Hematopoietic multipotent progenitor cell (in vitro differentiated cells): ENCODE measurements around the gene EIF2D. TPM values are rescaled to one million over a fixed set of nuclear protein-coding genes. Genes with fewer than 3 reads are reported as not detected.
A peak's percentile ranks its signal among the peaks of the same experiment; 100 is the strongest.

Experiments used
- DNase-seq, 3 donors: peaks; one replicate each; pipeline ENCODE4 v3.0.0-alpha.2; 2011 to 2015; ENCODE audit warnings: low read depth in 2 of 3, low spot score in 2 of 3
- total RNA-seq: library from RNA; depleted of rRNA; stranded (reverse); fragments of >200 nt; gene quantifications from one replicate; pipeline ENCODE4 v1.2.3, GENCODE V29; 2012

Gene EIF2D
- total RNA-seq, 1 donor = 75.4 TPM

DNA sequence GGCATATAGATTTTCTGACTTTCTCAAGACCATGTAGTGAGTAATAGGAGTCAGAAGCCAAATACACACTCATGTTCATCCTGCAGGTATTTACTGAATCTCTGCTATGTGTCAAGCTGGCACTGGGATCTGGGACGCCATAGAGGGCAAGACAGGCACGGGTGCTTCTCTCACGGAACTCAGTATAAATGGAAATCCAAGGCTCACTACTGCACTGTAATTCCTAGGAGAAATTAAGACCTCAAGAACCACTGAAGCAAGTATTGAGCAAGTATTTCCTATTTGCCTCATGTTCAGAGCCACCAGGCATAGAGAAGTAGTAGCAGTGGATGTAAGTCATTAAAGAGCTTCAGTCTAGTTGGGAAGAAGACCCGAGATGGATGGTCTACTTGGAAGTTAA, 38.9 kb downstream of the EIF2D start:
- no peak for DNase-seq

GRCh38 chr1:206572835-206573234, 39.4 kb downstream of the EIF2D start:
- DNase-seq = no peak

DNA sequence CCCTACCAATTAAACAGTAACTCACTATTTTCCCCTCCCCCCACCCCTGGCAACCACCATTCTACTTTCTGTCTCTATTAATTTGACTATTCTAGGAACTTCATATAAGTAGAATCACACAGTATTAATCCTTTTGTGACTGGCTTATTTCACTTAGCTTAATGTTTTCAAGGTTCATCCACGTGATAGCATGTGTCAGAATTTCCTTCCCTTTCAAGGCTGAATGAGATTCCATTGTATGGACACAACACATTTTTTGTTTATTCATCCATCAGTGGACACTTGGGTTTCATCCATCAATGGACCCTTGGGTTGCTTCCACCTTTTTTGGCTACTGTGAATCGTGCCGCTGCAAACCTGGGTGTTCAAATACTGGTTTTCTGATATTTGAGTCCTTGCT, 41.7 kb downstream of the EIF2D start:
- no peak for DNase-seq

DNA sequence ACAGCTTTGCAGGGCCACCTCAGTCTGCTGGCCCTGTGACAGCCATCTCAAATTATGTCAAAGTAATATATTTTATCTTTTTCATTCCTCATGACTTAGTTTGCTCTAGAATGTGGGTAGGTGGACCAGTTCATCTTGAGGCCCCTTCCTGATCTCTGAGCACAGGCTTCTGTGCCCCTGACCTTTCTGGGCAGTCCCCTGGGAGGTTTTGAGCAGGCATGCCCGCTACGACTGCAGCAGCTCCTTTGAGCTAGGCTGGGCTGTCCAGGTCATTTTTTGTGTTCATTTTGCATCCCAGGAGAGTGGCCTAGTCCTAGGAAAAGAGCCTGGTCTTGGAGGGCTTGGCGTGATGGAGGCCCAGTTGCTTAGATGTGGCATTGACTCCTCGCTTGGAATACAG, 42.7 kb downstream of the EIF2D start:
- DNase-seq = no peak

- DNase-seq = no peak
These were observed 43.4 kb downstream of the EIF2D start for GRCh38 chr1:206568779-206569352.

DNA sequence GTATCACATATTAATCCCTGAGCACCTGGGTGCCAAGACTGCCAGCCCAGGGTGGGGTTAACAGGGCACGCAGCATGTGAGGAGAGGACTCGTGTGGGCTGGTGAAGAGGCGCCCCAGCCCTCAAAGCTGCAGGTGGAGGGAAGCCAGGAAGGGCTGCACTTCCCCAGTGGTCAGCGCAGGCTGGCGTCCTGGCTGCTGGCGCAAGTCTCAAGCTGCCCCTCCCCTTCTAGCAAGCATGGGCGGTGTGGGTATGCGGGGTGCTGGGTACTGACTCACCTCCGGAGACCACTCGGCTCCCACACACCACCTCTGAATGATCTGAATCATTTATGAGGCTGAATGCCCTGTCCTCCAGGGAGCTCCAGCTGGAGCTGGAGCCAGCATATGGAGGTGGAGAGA, 44.0 kb downstream of the EIF2D start:
- DNase-seq = no peak

DNA sequence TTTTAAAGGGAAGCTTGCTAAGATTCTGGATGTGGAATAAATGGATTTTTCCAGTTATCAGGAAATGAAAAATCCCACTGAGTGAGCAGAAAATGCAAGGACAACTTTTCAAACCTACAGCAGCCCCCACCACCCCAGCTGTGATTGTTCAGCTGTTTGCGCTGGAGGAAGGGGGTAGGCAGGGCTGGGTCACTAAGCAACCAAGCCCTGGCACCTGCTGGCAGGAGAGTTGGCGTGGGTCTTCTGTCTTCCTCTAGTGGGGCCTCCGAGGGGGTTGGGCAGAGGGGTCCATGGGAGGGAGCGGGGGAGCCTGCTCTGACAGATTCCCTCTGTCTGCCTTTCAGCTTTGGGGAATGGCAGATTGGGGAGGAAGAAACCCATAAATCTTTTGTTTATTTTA, 45.3 kb downstream of the EIF2D start:
- no peak for DNase-seq

DNA sequence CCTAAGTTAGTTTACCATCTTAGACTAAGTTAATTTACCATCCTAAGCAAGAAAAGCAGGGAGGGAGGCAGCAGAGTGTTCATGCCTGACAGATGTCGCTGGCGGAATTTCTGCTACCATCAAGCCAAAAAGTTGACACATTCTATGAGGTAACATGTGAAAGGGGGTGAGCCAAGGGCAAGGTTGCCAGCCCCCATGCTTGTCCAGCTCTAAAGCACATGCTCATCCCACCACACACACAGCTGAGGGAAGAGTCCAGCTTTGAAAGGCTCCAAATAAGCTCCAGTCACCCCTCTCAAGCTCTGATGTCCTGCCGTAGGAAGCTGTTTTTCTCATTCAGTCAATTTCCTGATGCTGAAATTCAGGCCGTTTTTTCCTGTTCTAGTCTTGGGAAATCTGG, 46.3 kb downstream of the EIF2D start:
- no peak for DNase-seq

GRCh38 chr1:206563367-206564207, 48.7 kb downstream of the EIF2D start:
- DNase-seq = no peak

DNA sequence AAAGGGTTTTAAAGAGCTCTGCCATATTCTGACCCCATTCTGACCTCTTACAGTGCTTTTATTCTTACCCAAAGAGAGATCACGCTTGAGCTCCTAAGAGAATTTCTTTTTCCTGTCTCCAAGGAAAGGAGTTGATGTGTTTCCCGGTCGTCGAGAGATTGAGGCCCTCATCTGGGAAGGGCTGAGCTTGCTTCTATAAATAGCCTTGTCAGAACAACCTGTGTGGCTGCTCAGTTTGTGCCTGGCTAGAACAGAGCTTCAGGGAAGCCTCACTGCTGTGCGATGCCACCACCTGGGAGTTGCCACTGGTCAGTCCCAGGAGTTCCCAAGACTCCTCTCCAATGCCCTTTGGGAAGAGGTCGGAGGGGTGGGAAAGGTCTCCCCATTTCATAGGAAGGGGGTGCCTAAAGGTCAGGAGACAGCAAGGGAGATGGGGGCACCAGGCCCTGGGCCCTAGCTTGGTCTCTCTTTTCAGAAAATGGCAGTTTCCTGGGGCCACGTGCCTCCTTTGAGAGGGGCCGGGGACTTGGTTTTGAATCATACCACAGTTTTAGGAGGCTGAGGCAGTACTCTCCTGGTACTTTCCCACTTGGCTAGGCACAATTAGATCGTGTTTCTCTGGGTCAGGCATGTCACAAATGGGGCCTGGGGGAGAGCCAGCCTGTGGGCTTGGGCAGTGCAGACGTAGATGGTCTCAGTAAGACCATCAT, 52.1 kb downstream of the EIF2D start:
- DNase-seq = no peak

- DNase-seq = no peak
These were observed 52.6 kb downstream of the EIF2D start for GRCh38 chr1:206559672-206559995.

DNA sequence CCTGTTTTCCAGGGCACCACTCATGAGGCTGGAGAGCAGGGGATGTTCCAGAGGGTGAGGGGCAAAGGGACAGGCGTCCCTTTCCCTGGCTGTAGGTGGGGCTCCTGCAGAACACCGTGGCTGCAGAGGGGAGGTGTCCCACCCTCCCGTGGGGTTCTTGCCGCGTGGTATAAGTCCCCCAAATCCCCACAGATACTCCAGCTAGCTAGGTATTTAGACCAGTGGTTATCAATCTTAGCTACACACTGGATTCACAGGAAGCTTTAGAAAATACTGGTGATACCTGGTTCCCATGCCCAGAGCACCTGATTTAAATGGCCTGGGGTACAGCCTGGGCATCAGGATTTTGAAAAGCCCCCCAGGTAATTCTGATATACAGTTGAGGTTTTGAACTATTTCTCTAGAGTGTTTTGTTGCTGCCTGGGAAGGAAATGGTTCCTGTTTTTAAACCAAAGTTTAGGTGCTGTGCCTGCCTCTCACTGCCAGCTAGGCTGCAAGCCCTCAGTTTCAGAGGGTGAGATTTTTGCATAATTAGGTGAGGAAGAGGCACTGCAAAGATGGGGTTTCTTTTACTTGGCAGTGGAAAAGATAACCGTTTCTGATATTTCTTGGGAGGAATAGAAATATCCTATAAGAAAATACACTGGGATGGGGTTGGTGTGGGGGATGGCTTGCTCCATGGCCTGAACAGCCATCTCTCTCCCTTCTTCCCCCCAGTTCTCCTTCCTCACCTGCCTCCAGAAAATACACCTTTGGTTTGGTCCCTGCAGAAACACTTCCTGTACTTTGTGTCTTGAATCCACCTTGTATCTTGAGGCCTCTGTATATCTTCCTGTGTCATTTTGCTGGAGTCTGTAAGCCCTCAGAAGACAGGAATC, 53.2 kb downstream of the EIF2D start:
- no peak for DNase-seq

GRCh38 chr1:206557636-206558473, 54.4 kb downstream of the EIF2D start:
- DNase-seq = peak in 2 of 3 donors; percentile 58 to 69

DNA sequence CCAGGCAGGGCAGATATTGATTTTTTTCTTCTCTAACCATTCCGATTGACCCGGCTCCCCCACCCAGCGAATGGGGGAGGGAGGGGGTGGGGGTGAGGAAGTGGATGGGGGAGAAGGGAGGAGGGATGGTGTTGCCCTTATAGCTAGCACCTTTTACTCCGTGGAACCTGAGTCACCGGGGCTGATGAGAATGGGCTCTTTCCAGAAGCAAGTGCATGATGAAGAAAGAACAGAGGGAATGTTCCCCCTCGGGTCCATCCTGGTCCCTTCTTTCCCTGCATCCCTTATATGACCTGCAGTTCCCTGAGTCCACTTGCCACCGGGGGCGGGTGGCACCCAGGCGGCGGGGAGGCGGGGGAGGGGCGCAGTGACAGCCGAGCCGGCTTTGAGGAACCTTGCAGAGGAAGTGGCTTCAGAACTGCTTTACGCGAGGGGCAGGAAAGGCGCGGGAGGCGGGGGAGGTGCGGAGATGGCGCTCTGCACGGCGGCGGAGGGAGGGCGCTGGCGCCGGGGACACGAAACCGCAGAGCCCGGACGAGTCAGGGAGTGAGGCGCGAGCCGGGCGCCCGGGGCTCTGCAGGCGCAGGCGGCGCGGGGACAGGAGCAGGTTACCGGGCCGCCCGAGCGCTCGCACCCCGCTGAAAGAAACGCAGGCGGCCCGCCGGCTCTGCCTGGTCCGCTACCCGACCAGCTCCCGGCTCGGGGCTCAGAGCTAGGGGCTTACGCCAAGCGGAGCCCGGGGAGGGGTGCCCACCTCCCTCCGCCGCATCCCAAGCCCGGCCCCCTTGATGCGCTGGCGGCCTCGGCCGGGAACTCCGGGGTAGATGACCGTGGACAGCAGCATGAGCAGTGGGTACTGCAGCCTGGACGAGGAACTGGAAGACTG, 55.3 kb downstream of the EIF2D start:
- DNase-seq = peak in 2 of 3 donors; percentile 90

- DNase-seq = no peak
These were observed 56.1 kb downstream of the EIF2D start for GRCh38 chr1:206556047-206556749.

GRCh38 chr1:206555473-206555935, 56.8 kb downstream of the EIF2D start:
- DNase-seq = no peak

GRCh38 chr1:206554701-206555472, 57.4 kb downstream of the EIF2D start:
- no peak for DNase-seq

DNA sequence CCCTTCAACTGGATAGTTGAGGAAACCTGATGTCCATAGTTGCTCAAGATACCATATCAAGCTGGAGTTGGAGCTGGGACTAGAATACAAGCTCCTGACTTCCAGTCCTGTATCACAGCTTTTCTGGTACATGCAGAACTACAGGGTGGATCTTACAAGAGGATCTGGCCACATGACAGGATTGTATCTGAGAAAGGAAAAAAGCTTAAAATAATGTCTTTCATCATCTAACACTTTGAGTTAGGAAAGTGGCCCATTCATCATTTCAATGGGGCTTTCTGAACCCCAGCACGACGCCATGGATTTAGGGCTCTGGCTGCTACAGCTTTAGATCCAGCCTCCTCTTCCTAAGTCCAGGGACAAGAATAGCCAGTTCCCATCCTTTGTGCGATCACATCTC, 58.1 kb downstream of the EIF2D start:
- DNase-seq = no peak
